Measurements from ENCODE around the gene FOXF2. TPM values are rescaled to one million over a fixed set of nuclear protein-coding genes. Genes with fewer than 3 reads are reported as not detected.

FOXF2 gene
- total RNA-seq, 6 experiments from 2014 or later: 15.4 to 31.8 (median 29.5) TPM

GRCh38 chr6:1386038-1386709 is 3.2 kb upstream of the FOXF2 start:
- Mint-ChIP-seq H3K4me3 (peak overlapping the region; percentile 76; the same call in 1 of the 2 replicates), H3K27me3 (ENCODE audit: insufficient read depth) (peaks cover 24% of the 10 kb centered on the region), H3K9me3 (no peaks in the 10 kb centered on the region), H3K36me3 (ENCODE audit: low read depth) (peaks cover 4% of the 10 kb centered on the region; the same call in 1 of the 2 replicates), H3K27ac (peak overlapping the region; percentile 78; the same call in 1 of the 2 replicates), H3K4me1 (ENCODE audit: low read depth) (peaks cover 44% of the 10 kb centered on the region)
- TF ChIP-seq, protein P1, sequence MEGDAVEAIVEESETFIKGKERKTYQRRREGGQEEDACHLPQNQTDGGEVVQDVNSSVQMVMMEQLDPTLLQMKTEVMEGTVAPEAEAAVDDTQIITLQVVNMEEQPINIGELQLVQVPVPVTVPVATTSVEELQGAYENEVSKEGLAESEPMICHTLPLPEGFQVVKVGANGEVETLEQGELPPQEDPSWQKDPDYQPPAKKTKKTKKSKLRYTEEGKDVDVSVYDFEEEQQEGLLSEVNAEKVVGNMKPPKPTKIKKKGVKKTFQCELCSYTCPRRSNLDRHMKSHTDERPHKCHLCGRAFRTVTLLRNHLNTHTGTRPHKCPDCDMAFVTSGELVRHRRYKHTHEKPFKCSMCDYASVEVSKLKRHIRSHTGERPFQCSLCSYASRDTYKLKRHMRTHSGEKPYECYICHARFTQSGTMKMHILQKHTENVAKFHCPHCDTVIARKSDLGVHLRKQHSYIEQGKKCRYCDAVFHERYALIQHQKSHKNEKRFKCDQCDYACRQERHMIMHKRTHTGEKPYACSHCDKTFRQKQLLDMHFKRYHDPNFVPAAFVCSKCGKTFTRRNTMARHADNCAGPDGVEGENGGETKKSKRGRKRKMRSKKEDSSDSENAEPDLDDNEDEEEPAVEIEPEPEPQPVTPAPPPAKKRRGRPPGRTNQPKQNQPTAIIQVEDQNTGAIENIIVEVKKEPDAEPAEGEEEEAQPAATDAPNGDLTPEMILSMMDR (IDR thresholded peaks at IDR 0.05): no peak
- no peak for DNase-seq

GRCh38 chr6:1387538-1387875 is 1.9 kb upstream of the FOXF2 start:
- TF ChIP-seq, protein P1 (IDR thresholded peaks at IDR 0.05): no peak
- Mint-ChIP-seq H3K27me3 (ENCODE audit: insufficient read depth) (peaks cover 24% of the 10 kb centered on the region), H3K9me3 (no peaks in the 10 kb centered on the region)

DNA sequence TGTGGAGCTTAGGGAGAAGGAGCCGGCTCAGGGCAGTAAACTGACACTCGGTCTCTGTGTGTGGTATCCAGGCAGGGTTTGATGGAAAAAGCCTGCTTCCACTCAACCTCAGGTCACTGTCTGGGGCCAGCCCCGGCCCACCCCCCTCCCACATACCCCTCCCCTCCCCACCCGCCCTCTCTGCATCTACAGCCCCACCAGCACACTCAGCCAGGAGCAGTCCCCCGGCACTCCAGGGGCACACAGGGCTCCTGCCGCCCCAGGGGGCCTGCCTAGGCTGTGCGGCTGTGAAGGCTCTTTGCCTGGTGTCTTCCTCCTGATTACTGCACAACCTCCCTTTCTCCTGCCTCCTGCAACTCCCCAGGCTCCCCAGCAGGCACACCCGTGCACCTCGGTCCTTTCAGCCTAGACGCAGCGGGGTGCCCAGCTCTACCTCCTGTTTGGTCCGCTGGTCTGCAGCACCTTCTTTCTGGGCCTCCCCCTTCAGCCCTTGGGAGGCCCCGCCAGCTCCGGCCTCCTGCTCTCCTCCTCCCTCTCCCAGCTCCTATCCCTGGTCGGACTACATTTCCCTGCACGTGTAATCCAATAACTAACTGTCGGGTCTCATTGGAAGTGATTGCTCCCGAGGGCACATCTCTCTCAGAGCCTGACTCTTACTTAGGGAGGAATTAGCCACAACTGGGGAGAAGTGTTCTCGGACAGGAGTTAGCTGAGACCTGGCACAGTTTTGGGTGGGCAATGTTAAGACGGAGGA is 1.3 kb upstream of the FOXF2 start:
- TF ChIP-seq, protein P1 (IDR thresholded peaks at IDR 0.05): peak; percentile 30; the same call in 1 of the 2 replicates
- peak overlapping the region; percentile 85 for H3K27ac Mint-ChIP-seq
- peak; percentile 77 for DNase-seq
- H3K4me1 Mint-ChIP-seq (ENCODE audit: low read depth): peaks cover 44% of the 10 kb centered on the region
- H3K4me3 Mint-ChIP-seq: peak overlapping the region; percentile 90
- H3K36me3 Mint-ChIP-seq (ENCODE audit: low read depth): peaks cover 16% of the 10 kb centered on the region
- H3K27me3 Mint-ChIP-seq (ENCODE audit: insufficient read depth): peaks cover 19% of the 10 kb centered on the region
- no peaks in the 10 kb centered on the region for H3K9me3 Mint-ChIP-seq

More at GRCh38 chr6:1387538-1387875, 1.9 kb upstream of the FOXF2 start:
- H3K4me3 Mint-ChIP-seq: peak overlapping the region; percentile 90
- no peak for DNase-seq
- H3K4me1 Mint-ChIP-seq (ENCODE audit: low read depth): peaks cover 44% of the 10 kb centered on the region
- peaks cover 15% of the 10 kb centered on the region for H3K36me3 Mint-ChIP-seq (ENCODE audit: low read depth)
- peak overlapping the region; percentile 39; the same call in 1 of the 2 replicates for H3K27ac Mint-ChIP-seq

DNA sequence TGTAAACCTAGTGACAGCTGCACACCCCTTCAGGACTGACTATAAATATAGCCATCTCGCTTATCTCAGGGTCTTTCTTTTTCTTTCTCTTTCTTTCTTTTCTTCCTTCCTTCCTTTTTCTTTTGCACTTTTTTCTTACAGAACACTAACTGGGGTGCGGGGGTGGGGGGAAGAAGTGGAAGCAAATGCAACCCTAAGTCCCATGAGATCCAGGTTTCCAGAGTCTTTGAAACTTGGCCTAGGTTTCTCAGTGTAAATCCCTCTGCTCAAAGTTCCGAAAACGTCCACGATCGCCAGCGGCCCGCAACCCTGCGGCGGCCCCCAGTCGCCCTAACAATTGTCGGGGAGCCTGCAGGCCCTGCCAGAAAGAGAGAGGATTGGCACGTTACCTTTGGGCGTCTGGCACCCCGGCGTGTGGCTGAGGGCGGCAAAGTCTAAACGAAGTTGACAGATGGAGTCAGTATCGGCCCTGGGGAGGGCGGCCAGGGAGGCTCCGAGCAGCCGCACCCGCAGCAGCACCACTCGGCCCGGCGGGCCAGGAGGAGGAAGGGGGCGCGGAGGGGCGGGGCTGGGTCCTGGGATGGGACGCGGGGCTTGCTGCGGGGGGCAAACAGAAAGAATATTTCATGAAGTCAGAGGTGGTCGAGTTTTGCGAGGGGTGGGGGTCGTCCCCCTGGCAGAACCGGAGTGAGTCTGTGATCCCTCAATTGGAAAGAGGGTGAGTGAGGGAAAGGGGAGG is 577 bp upstream of the FOXF2 start:
- no peaks in the 10 kb centered on the region for H3K9me3 Mint-ChIP-seq

More for the DNA sequence above, 577 bp upstream of the FOXF2 start:
- peaks cover 44% of the 10 kb centered on the region for H3K4me1 Mint-ChIP-seq (ENCODE audit: low read depth)
- no peak for DNase-seq
- H3K36me3 Mint-ChIP-seq (ENCODE audit: low read depth): peaks cover 16% of the 10 kb centered on the region
- TF ChIP-seq, protein P1 (IDR thresholded peaks at IDR 0.05): no peak
- H3K27me3 Mint-ChIP-seq (ENCODE audit: insufficient read depth): peaks cover 16% of the 10 kb centered on the region
- H3K27ac Mint-ChIP-seq: peak overlapping the region; percentile 85
- H3K4me3 Mint-ChIP-seq: peak overlapping the region; percentile 90
